Measurements from ENCODE around the gene PROKR1. TPM values are rescaled to one million over a fixed set of nuclear protein-coding genes. Genes with fewer than 3 reads are reported as not detected.
"Not testable (repeated sequence)": the region's sequence is repeated elsewhere in the genome, so short reads cannot be mapped to it uniquely, and the experiment has no call there.

The PROKR1 gene
- total RNA-seq, 5 donors from 2014 or later (not counting 1 experiment from before 2014, with no cell fraction given), result not detected

GRCh38 chr2:68673631-68674030 lies 30.3 kb downstream of the PROKR1 start:
- Mint-ChIP-seq H3K27me3 (peaks cover 3 to 11% of the 10 kb centered on the region in 2 donors), H3K27ac (no peak overlapping the region), H3K9me3 (peaks cover 0 to 14% (median 5%) of the 10 kb centered on the region in 3 donors), H3K4me3 (no peak overlapping the region), H3K4me1 (no peaks in the 10 kb centered on the region), H3K36me3 (no peaks in the 10 kb centered on the region)
- CTCF ChIA-PET, result no interaction called here
- DNase-seq, result no peak
- 60% methylated on average over 1 of the region's 3 CpGs for WGBS (ENCODE audit: insufficient coverage)
- POLR2A ChIA-PET, result no interaction called here
- Histone ChIP-seq H3K27ac (ENCODE audit: low read length) (no peak overlapping the region), H3K27me3 (replicated peaks in 1 of 2; ENCODE audit: control insufficient read depth in 2 of 2, extremely low read depth in 1 of 2, insufficient read depth in 2 of 2, low read length in 1 of 2) (no peaks in the 10 kb centered on the region), H3K9me3 (no peaks in the 10 kb centered on the region), H3K36me3 (ENCODE audit: control insufficient read depth in 2 of 2, extremely low read depth in 1 of 2, insufficient read depth in 1 of 2, low read length in 1 of 2) (no peaks in the 10 kb centered on the region), H3K4me3 (ENCODE audit: control insufficient read depth in 1 of 2, extremely low read depth in 1 of 2, low read length in 1 of 2) (no peak overlapping the region), H3K4me1 (ENCODE audit: control insufficient read depth in 1 of 2, extremely low read depth in 1 of 2, insufficient read depth in 2 of 2, low read length in 2 of 2) (no peaks in the 10 kb centered on the region)
- ATAC-seq (replicated peaks in 1 of 4), result no peak

GRCh38 chr2:68675470-68675869 lies 32.1 kb downstream of the PROKR1 start:
- Mint-ChIP-seq H3K4me1 (no peaks in the 10 kb centered on the region), H3K36me3 (no peaks in the 10 kb centered on the region), H3K9me3 (peaks cover 0 to 14% (median 5%) of the 10 kb centered on the region in 3 donors), H3K4me3 (no peak overlapping the region), H3K27me3 (peaks cover 3 to 12% of the 10 kb centered on the region in 2 donors), H3K27ac (no peak overlapping the region)
- Histone ChIP-seq H3K27ac (ENCODE audit: low read length) (no peak overlapping the region), H3K4me3 (ENCODE audit: control insufficient read depth in 1 of 2, extremely low read depth in 1 of 2, low read length in 1 of 2) (no peak overlapping the region), H3K9me3 (no peaks in the 10 kb centered on the region), H3K4me1 (ENCODE audit: control insufficient read depth in 1 of 2, extremely low read depth in 1 of 2, insufficient read depth in 2 of 2, low read length in 2 of 2) (no peaks in the 10 kb centered on the region), H3K36me3 (ENCODE audit: control insufficient read depth in 2 of 2, extremely low read depth in 1 of 2, insufficient read depth in 1 of 2, low read length in 1 of 2) (no peaks in the 10 kb centered on the region), H3K27me3 (replicated peaks in 1 of 2; ENCODE audit: control insufficient read depth in 2 of 2, extremely low read depth in 1 of 2, insufficient read depth in 2 of 2, low read length in 1 of 2) (no peaks in the 10 kb centered on the region)
- DNase-seq (no peak), ATAC-seq (replicated peaks in 1 of 4) (no peak)
- CTCF ChIA-PET, result no interaction called here
- POLR2A ChIA-PET, result no interaction called here

GRCh38 chr2:68677837-68678236 lies 34.5 kb downstream of the PROKR1 start:
- H3K9me3 Mint-ChIP-seq, result peaks cover 0 to 14% (median 5%) of the 10 kb centered on the region in 3 donors
- H3K4me1 Mint-ChIP-seq; H3K27ac Mint-ChIP-seq; DNase-seq; H3K4me3 Mint-ChIP-seq; H3K27me3 ChIP-seq (replicated peaks in 1 of 2; ENCODE audit: control insufficient read depth in 2 of 2, extremely low read depth in 1 of 2, insufficient read depth in 2 of 2, low read length in 1 of 2); CTCF ChIA-PET; H3K36me3 Mint-ChIP-seq; H3K9me3 ChIP-seq; ATAC-seq (replicated peaks in 1 of 4); H3K4me3 ChIP-seq (ENCODE audit: control insufficient read depth in 1 of 2, extremely low read depth in 1 of 2, low read length in 1 of 2); H3K36me3 ChIP-seq (ENCODE audit: control insufficient read depth in 2 of 2, extremely low read depth in 1 of 2, insufficient read depth in 1 of 2, low read length in 1 of 2); POLR2A ChIA-PET; H3K27ac ChIP-seq (ENCODE audit: low read length); H3K4me1 ChIP-seq (ENCODE audit: control insufficient read depth in 1 of 2, extremely low read depth in 1 of 2, insufficient read depth in 2 of 2, low read length in 2 of 2): not testable (repeated sequence)
- no CpG with 5 or more reads among the region's 3 CpGs for WGBS (ENCODE audit: insufficient coverage)
- peaks cover 16 to 20% of the 10 kb centered on the region in 2 donors for H3K27me3 Mint-ChIP-seq

GRCh38 chr2:68679166-68679916 lies 36.0 kb downstream of the PROKR1 start:
- DNase-seq, result peak in 23 of 35 experiments; percentile 2 to 55 (median 19)
- Mint-ChIP-seq H3K27ac (peak overlapping the region in 1 of 2 donors; percentile 59), H3K27me3 (peaks cover 16 to 22% of the 10 kb centered on the region in 2 donors), H3K9me3 (peaks cover 0 to 14% (median 5%) of the 10 kb centered on the region in 3 donors), H3K4me3 (peak overlapping the region in 2 of 3 donors; percentile 58 to 71)
- POLR2A ChIA-PET; H3K4me1 ChIP-seq (ENCODE audit: control insufficient read depth in 1 of 2, extremely low read depth in 1 of 2, insufficient read depth in 2 of 2, low read length in 2 of 2); H3K4me1 Mint-ChIP-seq; CTCF ChIA-PET; ATAC-seq (replicated peaks in 1 of 4); H3K36me3 ChIP-seq (ENCODE audit: control insufficient read depth in 2 of 2, extremely low read depth in 1 of 2, insufficient read depth in 1 of 2, low read length in 1 of 2); H3K36me3 Mint-ChIP-seq; H3K27ac ChIP-seq (ENCODE audit: low read length); H3K4me3 ChIP-seq (ENCODE audit: control insufficient read depth in 1 of 2, extremely low read depth in 1 of 2, low read length in 1 of 2); H3K27me3 ChIP-seq (replicated peaks in 1 of 2; ENCODE audit: control insufficient read depth in 2 of 2, extremely low read depth in 1 of 2, insufficient read depth in 2 of 2, low read length in 1 of 2); H3K9me3 ChIP-seq: not testable (repeated sequence)
- 81% methylated on average over 18 of the region's 25 CpGs for WGBS (ENCODE audit: insufficient coverage)

GRCh38 chr2:68679917-68680267 lies 36.5 kb downstream of the PROKR1 start:
- WGBS (ENCODE audit: insufficient coverage), result no CpG with 5 or more reads among the region's 9 CpGs
- Mint-ChIP-seq H3K27ac (peak overlapping the region in 1 of 2 donors; percentile 59), H3K4me3 (peak overlapping the region in 2 of 3 donors; percentile 58 to 71), H3K27me3 (peaks cover 14 to 22% of the 10 kb centered on the region in 2 donors)
- ATAC-seq (replicated peaks in 1 of 4); POLR2A ChIA-PET; CTCF ChIA-PET; H3K4me1 ChIP-seq (ENCODE audit: control insufficient read depth in 1 of 2, extremely low read depth in 1 of 2, insufficient read depth in 2 of 2, low read length in 2 of 2); H3K9me3 ChIP-seq; H3K36me3 ChIP-seq (ENCODE audit: control insufficient read depth in 2 of 2, extremely low read depth in 1 of 2, insufficient read depth in 1 of 2, low read length in 1 of 2); H3K36me3 Mint-ChIP-seq; H3K4me1 Mint-ChIP-seq; DNase-seq; H3K9me3 Mint-ChIP-seq; H3K27me3 ChIP-seq (replicated peaks in 1 of 2; ENCODE audit: control insufficient read depth in 2 of 2, extremely low read depth in 1 of 2, insufficient read depth in 2 of 2, low read length in 1 of 2); H3K27ac ChIP-seq (ENCODE audit: low read length); H3K4me3 ChIP-seq (ENCODE audit: control insufficient read depth in 1 of 2, extremely low read depth in 1 of 2, low read length in 1 of 2): not testable (repeated sequence)

GRCh38 chr2:68684197-68684596 lies 40.8 kb downstream of the PROKR1 start:
- ATAC-seq (replicated peaks in 1 of 4), result no peak
- no peak overlapping the region for H3K4me3 Mint-ChIP-seq

More at GRCh38 chr2:68684197-68684596, 40.8 kb downstream of the PROKR1 start:
- no peaks in the 10 kb centered on the region for H3K4me1 ChIP-seq (ENCODE audit: control insufficient read depth in 1 of 2, extremely low read depth in 1 of 2, insufficient read depth in 2 of 2, low read length in 2 of 2)
- ChIA-PET CTCF (no interaction called here), POLR2A (no interaction called here)
- DNase-seq, result no peak
- H3K36me3 ChIP-seq (ENCODE audit: control insufficient read depth in 2 of 2, extremely low read depth in 1 of 2, insufficient read depth in 1 of 2, low read length in 1 of 2), result no peaks in the 10 kb centered on the region
- Mint-ChIP-seq H3K27me3 (peaks cover 12 to 22% of the 10 kb centered on the region in 2 donors), H3K36me3 (no peaks in the 10 kb centered on the region), H3K27ac (no peak overlapping the region), H3K4me1 (peaks cover 0 to 4% (median 0%) of the 10 kb centered on the region in 3 donors), H3K9me3 (no peaks in the 10 kb centered on the region)
- no peak overlapping the region for H3K27ac ChIP-seq (ENCODE audit: low read length)
- no CpG with 5 or more reads among the region's 2 CpGs for WGBS (ENCODE audit: insufficient coverage)
- H3K27me3 ChIP-seq (replicated peaks in 1 of 2; ENCODE audit: control insufficient read depth in 2 of 2, extremely low read depth in 1 of 2, insufficient read depth in 2 of 2, low read length in 1 of 2), result no peaks in the 10 kb centered on the region
- H3K4me3 ChIP-seq (ENCODE audit: control insufficient read depth in 1 of 2, extremely low read depth in 1 of 2, low read length in 1 of 2), result no peak overlapping the region
- no peaks in the 10 kb centered on the region for H3K9me3 ChIP-seq
